ENCODE measurements around the gene SEMA4B. TPM values are rescaled to one million over a fixed set of nuclear protein-coding genes. Genes with fewer than 3 reads are reported as not detected.

The SEMA4B gene
- total and polyA plus RNA-seq, 2 experiments from 2014 or later: 16.7 to 48.2 TPM

DNA sequence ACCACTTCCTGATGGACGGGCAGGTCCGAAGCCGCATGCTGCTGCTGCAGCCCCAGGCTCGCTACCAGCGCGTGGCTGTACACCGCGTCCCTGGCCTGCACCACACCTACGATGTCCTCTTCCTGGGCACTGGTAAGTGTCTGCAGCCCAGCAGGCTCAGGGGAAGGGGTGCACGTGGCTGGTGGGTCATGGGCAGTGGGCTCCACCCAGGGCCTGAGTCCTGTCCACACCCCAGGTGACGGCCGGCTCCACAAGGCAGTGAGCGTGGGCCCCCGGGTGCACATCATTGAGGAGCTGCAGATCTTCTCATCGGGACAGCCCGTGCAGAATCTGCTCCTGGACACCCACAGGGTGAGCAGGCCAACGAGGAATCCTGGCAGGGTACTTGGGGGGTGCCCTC, 23.9 kb downstream of the SEMA4B start:
- H3K4me3 ChIP-seq: no peak overlapping the region
- no peak for TF ChIP-seq JUNB (IDR thresholded peaks at IDR 0.05; ENCODE audit: unreplicated experiment)
- TF ChIP-seq POLR2AphosphoS5 (IDR thresholded peaks at IDR 0.05; ENCODE audit: low read depth): no peak
- TF ChIP-seq CREB1 (CRISPR knock-in tag; IDR thresholded peaks at IDR 0.05; ENCODE audit: low read depth): no peak
- TF ChIP-seq, protein P1, sequence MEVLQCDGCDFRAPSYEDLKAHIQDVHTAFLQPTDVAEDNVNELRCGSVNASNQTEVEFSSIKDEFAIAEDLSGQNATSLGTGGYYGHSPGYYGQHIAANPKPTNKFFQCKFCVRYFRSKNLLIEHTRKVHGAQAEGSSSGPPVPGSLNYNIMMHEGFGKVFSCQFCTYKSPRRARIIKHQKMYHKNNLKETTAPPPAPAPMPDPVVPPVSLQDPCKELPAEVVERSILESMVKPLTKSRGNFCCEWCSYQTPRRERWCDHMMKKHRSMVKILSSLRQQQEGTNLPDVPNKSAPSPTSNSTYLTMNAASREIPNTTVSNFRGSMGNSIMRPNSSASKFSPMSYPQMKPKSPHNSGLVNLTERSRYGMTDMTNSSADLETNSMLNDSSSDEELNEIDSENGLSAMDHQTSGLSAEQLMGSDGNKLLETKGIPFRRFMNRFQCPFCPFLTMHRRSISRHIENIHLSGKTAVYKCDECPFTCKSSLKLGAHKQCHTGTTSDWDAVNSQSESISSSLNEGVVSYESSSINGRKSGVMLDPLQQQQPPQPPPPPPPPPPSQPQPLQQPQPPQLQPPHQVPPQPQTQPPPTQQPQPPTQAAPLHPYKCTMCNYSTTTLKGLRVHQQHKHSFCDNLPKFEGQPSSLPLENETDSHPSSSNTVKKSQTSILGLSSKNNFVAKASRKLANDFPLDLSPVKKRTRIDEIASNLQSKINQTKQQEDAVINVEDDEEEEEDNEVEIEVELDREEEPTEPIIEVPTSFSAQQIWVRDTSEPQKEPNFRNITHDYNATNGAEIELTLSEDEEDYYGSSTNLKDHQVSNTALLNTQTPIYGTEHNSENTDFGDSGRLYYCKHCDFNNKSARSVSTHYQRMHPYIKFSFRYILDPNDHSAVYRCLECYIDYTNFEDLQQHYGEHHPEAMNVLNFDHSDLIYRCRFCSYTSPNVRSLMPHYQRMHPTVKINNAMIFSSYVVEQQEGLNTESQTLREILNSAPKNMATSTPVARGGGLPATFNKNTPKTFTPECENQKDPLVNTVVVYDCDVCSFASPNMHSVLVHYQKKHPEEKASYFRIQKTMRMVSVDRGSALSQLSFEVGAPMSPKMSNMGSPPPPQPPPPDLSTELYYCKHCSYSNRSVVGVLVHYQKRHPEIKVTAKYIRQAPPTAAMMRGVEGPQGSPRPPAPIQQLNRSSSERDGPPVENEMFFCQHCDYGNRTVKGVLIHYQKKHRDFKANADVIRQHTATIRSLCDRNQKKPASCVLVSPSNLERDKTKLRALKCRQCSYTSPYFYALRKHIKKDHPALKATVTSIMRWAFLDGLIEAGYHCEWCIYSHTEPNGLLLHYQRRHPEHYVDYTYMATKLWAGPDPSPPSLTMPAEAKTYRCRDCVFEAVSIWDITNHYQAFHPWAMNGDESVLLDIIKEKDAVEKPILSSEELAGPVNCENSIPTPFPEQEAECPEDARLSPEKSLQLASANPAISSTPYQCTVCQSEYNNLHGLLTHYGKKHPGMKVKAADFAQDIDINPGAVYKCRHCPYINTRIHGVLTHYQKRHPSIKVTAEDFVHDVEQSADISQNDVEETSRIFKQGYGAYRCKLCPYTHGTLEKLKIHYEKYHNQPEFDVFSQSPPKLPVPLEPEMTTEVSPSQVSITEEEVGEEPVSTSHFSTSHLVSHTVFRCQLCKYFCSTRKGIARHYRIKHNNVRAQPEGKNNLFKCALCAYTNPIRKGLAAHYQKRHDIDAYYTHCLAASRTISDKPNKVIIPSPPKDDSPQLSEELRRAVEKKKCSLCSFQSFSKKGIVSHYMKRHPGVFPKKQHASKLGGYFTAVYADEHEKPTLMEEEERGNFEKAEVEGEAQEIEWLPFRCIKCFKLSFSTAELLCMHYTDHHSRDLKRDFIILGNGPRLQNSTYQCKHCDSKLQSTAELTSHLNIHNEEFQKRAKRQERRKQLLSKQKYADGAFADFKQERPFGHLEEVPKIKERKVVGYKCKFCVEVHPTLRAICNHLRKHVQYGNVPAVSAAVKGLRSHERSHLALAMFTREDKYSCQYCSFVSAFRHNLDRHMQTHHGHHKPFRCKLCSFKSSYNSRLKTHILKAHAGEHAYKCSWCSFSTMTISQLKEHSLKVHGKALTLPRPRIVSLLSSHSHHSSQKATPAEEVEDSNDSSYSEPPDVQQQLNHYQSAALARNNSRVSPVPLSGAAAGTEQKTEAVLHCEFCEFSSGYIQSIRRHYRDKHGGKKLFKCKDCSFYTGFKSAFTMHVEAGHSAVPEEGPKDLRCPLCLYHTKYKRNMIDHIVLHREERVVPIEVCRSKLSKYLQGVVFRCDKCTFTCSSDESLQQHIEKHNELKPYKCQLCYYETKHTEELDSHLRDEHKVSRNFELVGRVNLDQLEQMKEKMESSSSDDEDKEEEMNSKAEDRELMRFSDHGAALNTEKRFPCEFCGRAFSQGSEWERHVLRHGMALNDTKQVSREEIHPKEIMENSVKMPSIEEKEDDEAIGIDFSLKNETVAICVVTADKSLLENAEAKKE (CRISPR knock-in tag; IDR thresholded peaks at IDR 0.05): no peak
- no peak for TF ChIP-seq STAT1 (IDR thresholded peaks at IDR 0.05; ENCODE audit: unreplicated experiment)
- no peak for TF ChIP-seq ZNF114 (CRISPR knock-in tag; IDR thresholded peaks at IDR 0.05)
- TF ChIP-seq, protein P2, sequence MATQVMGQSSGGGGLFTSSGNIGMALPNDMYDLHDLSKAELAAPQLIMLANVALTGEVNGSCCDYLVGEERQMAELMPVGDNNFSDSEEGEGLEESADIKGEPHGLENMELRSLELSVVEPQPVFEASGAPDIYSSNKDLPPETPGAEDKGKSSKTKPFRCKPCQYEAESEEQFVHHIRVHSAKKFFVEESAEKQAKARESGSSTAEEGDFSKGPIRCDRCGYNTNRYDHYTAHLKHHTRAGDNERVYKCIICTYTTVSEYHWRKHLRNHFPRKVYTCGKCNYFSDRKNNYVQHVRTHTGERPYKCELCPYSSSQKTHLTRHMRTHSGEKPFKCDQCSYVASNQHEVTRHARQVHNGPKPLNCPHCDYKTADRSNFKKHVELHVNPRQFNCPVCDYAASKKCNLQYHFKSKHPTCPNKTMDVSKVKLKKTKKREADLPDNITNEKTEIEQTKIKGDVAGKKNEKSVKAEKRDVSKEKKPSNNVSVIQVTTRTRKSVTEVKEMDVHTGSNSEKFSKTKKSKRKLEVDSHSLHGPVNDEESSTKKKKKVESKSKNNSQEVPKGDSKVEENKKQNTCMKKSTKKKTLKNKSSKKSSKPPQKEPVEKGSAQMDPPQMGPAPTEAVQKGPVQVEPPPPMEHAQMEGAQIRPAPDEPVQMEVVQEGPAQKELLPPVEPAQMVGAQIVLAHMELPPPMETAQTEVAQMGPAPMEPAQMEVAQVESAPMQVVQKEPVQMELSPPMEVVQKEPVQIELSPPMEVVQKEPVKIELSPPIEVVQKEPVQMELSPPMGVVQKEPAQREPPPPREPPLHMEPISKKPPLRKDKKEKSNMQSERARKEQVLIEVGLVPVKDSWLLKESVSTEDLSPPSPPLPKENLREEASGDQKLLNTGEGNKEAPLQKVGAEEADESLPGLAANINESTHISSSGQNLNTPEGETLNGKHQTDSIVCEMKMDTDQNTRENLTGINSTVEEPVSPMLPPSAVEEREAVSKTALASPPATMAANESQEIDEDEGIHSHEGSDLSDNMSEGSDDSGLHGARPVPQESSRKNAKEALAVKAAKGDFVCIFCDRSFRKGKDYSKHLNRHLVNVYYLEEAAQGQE (IDR thresholded peaks at IDR 0.05; ENCODE audit: unreplicated experiment): no peak
- TF ChIP-seq NANOG (IDR thresholded peaks at IDR 0.05; ENCODE audit: borderline replicate concordance): no peak
- no peak for TF ChIP-seq ETS1 (IDR thresholded peaks at IDR 0.05)
- no peak for TF ChIP-seq CTCF (conservative IDR thresholded peaks at IDR 0.05; ENCODE audit: low read depth in 2 of 2)
- no peak overlapping the region for H3K27ac ChIP-seq (ENCODE audit: low read depth)
- no peaks in the 10 kb centered on the region for H3F3A ChIP-seq (replicated peaks; ENCODE audit: low read depth)
- H3K9me2 ChIP-seq (ENCODE audit: insufficient read depth): no peaks in the 10 kb centered on the region
- no peaks in the 10 kb centered on the region for H3K27me3 ChIP-seq (ENCODE audit: insufficient read depth)
- no peak overlapping the region for H3K4me2 ChIP-seq
- H3K4me1 ChIP-seq (ENCODE audit: insufficient read depth): no peaks in the 10 kb centered on the region
- H3K79me2 ChIP-seq (replicated peaks; ENCODE audit: insufficient read depth): no peaks in the 10 kb centered on the region
- Mint-ChIP-seq H3K27ac (no peak overlapping the region), H3K27me3 (ENCODE audit: insufficient read depth, low read depth, poor library complexity) (peaks cover 9% of the 10 kb centered on the region), H3K4me3 (no peak overlapping the region), H3K9me3 (no peaks in the 10 kb centered on the region), H3K4me1 (no peaks in the 10 kb centered on the region), H3K36me3 (ENCODE audit: low read depth) (peaks cover 35% of the 10 kb centered on the region)
- DNase-seq (ENCODE audit: low spot score) (no peak), ATAC-seq (no peak)
- no peak overlapping the region for H2AFZ ChIP-seq
- H4K20me1 ChIP-seq (replicated peaks; ENCODE audit: insufficient read depth): no peaks in the 10 kb centered on the region; the same call in 1 of the 2 replicates
- H3K36me3 ChIP-seq (ENCODE audit: insufficient read depth): peaks cover 12% of the 10 kb centered on the region

Data from GM23338 (cell line).